ENCODE results near the gene ACTL6B. TPM values are rescaled to one million over a fixed set of nuclear protein-coding genes. Genes with fewer than 3 reads are reported as not detected.

Gene ACTL6B
- total RNA-seq, 2 donors from 2014 or later, result not detected

GRCh38 chr7:100612730-100613390 is 43.4 kb downstream of the ACTL6B start:
- Histone ChIP-seq H3K27ac (peak overlapping the region in 1 of 2 donors; percentile 95), H3K36me3 (no peaks in the 10 kb centered on the region), H3K4me1 (ENCODE audit: control insufficient read depth in 1 of 2, low read depth in 2 of 2) (peaks cover 4 to 16% of the 10 kb centered on the region in 2 donors), H3K9me3 (no peaks in the 10 kb centered on the region), H3K4me3 (peak overlapping the region; percentile 88), H3K27me3 (replicated peaks; ENCODE audit: insufficient read depth) (no peaks in the 10 kb centered on the region)
- no peak for DNase-seq (ENCODE audit: low spot score)
- ATAC-seq (ENCODE audit: insufficient number of reproducible peaks, low FRiP score, low read depth), result no peak
- TF ChIP-seq CTCF (IDR thresholded peaks at IDR 0.05), result no peak

- peaks cover 4 to 16% of the 10 kb centered on the region in 2 donors for H3K4me1 ChIP-seq (ENCODE audit: control insufficient read depth in 1 of 2, low read depth in 2 of 2)
- H3K9me3 ChIP-seq, result no peaks in the 10 kb centered on the region
- no peaks in the 10 kb centered on the region for H3K36me3 ChIP-seq
- peak; percentile 97 for DNase-seq (ENCODE audit: low spot score)
- peak within 1 kb of the TSS; percentile 95 to 97 for H3K27ac ChIP-seq
- peak within 1 kb of the TSS; percentile 88 for H3K4me3 ChIP-seq
- no peak for TF ChIP-seq CTCF (IDR thresholded peaks at IDR 0.05)
- ATAC-seq (ENCODE audit: insufficient number of reproducible peaks, low FRiP score, low read depth), result peak; percentile 99
- no peaks in the 10 kb centered on the region for H3K27me3 ChIP-seq (replicated peaks; ENCODE audit: insufficient read depth)
Measured at GRCh38 chr7:100611983-100612729, 44.1 kb downstream of the ACTL6B start, which contains the start of gene MOSPD3. Gene MOSPD3, plus strand, starts transcription at chr7:100612540. Its CDS starts 252 bp downstream, at chr7:100612792.

- ATAC-seq (ENCODE audit: insufficient number of reproducible peaks, low FRiP score, low read depth) (no peak), DNase-seq (ENCODE audit: low spot score) (no peak)
- Histone ChIP-seq H3K4me3 (no peak overlapping the region), H3K27ac (no peak overlapping the region), H3K27me3 (replicated peaks; ENCODE audit: insufficient read depth) (no peaks in the 10 kb centered on the region), H3K36me3 (no peaks in the 10 kb centered on the region), H3K9me3 (no peaks in the 10 kb centered on the region), H3K4me1 (ENCODE audit: control insufficient read depth in 1 of 2, low read depth in 2 of 2) (peaks cover 4 to 20% of the 10 kb centered on the region in 2 donors)
- TF ChIP-seq CTCF (IDR thresholded peaks at IDR 0.05), result no peak
Measured at GRCh38 chr7:100609958-100610357, 46.3 kb downstream of the ACTL6B start.

- Histone ChIP-seq H3K27ac (no peak overlapping the region), H3K4me3 (no peak overlapping the region), H3K9me3 (no peaks in the 10 kb centered on the region), H3K36me3 (no peaks in the 10 kb centered on the region), H3K4me1 (ENCODE audit: control insufficient read depth in 1 of 2, low read depth in 2 of 2) (peaks cover 10 to 29% of the 10 kb centered on the region in 2 donors), H3K27me3 (replicated peaks; ENCODE audit: insufficient read depth) (no peaks in the 10 kb centered on the region)
- ATAC-seq (ENCODE audit: insufficient number of reproducible peaks, low FRiP score, low read depth) (no peak), DNase-seq (ENCODE audit: low spot score) (no peak)
- no peak for TF ChIP-seq CTCF (IDR thresholded peaks at IDR 0.05)
Measured at GRCh38 chr7:100607111-100607510, 49.1 kb downstream of the ACTL6B start.

GRCh38 chr7:100606313-100606712 is 49.9 kb downstream of the ACTL6B start:
- H3K4me1 ChIP-seq (ENCODE audit: control insufficient read depth in 1 of 2, low read depth in 2 of 2), result peaks cover 11 to 32% of the 10 kb centered on the region in 2 donors
- no peak for DNase-seq (ENCODE audit: low spot score)

More at GRCh38 chr7:100606313-100606712, 49.9 kb downstream of the ACTL6B start:
- ATAC-seq (ENCODE audit: insufficient number of reproducible peaks, low FRiP score, low read depth), result no peak
- Histone ChIP-seq H3K27me3 (replicated peaks; ENCODE audit: insufficient read depth) (no peaks in the 10 kb centered on the region), H3K4me3 (no peak overlapping the region), H3K9me3 (no peaks in the 10 kb centered on the region), H3K27ac (no peak overlapping the region), H3K36me3 (no peaks in the 10 kb centered on the region)
- TF ChIP-seq CTCF (IDR thresholded peaks at IDR 0.05), result no peak
